Stimulated activated naive CD8-positive, alpha-beta T cell treated with anti-CD3 and anti-CD28 coated beads, Interleukin-15, Interleukin-2, amounts not matched to agents 100 ng/mL and 50 ng/mL, for 24 hours (primary cell): Measurements from ENCODE around the gene RPL10A.
"Not testable (repeated sequence)": the region's sequence is repeated elsewhere in the genome, so short reads cannot be mapped to it uniquely, and the experiment has no call there.

ENCODE experiments used
- H3K27ac Mint-ChIP-seq: one replicate; pipeline ENCODE4 v1.8.0; 2021; ENCODE audit warnings: mild to moderate bottlenecking, mixed read lengths
- H3K27me3 Mint-ChIP-seq: one replicate; pipeline ENCODE4 v1.8.0; 2021; ENCODE audit warnings: mixed read lengths
- H3K36me3 Mint-ChIP-seq: one replicate; pipeline ENCODE4 v1.8.0; 2021; ENCODE audit warnings: low read depth, mixed read lengths
- H3K4me1 Mint-ChIP-seq: one replicate; pipeline ENCODE4 v1.8.0; 2021; ENCODE audit warnings: low read depth, mixed read lengths
- H3K4me3 Mint-ChIP-seq: one replicate; pipeline ENCODE4 v1.8.0; 2021; ENCODE audit warnings: mild to moderate bottlenecking, mixed read lengths
- H3K9me3 Mint-ChIP-seq: one replicate; pipeline ENCODE4 v1.8.0; 2021; ENCODE audit warnings: mixed read lengths

RPL10A gene

DNA sequence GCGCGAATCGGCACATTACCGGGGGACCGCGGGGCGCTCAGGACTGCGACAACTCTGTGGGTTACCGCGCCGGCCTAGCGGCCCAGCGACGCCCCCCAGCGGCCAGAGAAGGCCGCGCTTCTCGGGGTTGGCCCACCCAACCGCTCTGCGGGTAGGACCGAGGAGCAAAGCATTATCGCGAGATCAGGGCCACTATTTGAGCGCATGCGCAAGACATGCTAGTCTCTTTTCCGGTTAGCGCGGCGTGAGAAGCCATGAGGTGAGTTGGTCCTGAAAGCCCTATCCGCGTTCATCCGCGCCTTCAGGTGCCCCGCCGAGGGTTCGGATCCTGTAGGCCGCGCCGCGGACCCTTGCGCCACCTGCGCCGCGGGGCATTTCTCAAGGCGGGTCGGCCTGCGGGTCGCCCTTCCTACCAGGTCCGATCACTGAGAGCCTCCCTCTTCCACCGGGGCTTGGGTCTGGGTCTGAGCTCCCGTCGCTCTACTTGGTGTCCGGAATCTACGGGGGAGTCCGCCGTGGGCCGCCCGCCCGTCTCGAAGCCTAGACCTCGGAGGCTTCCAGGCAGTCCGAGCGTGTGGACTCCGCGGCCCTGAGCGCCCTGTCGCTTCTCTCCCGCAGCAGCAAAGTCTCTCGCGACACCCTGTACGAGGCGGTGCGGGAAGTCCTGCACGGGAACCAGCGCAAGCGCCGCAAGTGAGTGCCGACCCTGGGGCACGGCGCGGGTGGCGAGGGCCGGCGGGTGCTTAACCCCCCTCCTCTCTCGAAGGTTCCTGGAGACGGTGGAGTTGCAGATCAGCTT is at the start of gene RPL10A:
Gene RPL10A (plus strand): TSS at position 221 of the 799 bp plus-strand sequence. CDS start 34 bp downstream, at position 255.
- Mint-ChIP-seq H3K9me3 (no peaks in the 10 kb centered on the region), H3K27ac (peak within 1 kb of the TSS; percentile 97), H3K27me3 (no peaks in the 10 kb centered on the region), H3K4me3 (peak within 1 kb of the TSS; percentile 97), H3K4me1 (peaks cover 42% of the 10 kb centered on the region), H3K36me3 (peaks cover 77% of the 10 kb centered on the region)

DNA sequence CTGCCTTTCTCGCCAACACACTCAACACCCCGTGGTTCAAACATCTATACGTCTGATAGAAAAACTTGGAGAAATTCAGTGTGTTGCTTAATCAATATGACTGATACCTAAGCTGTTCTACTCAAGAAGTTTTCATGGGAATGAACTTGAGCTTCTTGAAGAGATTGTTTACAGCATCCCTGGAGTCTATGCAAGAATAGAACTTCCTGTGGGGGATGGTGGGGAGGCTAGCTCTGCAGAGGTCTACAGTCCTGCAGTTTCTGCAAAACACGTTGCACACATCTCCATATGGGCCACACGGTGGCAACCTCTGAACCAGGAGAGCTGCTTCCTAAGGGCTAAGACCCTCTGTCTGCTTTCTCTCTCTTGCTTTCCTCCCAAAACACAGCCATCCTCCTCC is 48.8 kb upstream of the RPL10A start:
- H3K9me3 Mint-ChIP-seq: no peaks in the 10 kb centered on the region
- peaks cover 23% of the 10 kb centered on the region for H3K4me1 Mint-ChIP-seq
- H3K27ac Mint-ChIP-seq: no peak overlapping the region
- no peaks in the 10 kb centered on the region for H3K27me3 Mint-ChIP-seq
- H3K36me3 Mint-ChIP-seq: peaks cover 28% of the 10 kb centered on the region
- H3K4me3 Mint-ChIP-seq: no peak overlapping the region

DNA sequence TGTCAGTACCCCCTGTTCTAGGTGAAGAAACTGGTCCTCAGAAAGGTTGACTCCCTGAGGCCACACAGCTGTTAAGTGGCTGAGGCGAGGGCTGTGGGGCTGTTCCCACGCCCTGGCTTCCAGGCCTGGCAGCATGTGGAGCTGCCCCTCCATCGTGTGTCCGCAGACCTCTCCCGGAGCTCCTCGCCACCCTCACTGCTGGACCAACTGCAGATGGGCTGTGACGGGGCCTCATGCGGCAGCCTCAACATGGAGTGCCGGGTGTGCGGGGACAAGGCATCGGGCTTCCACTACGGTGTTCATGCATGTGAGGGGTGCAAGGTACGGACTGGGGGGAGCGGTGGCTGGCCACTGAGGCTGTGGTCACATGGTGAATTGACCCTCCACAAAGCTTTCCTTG is 48.2 kb upstream of the RPL10A start:
- peaks cover 32% of the 10 kb centered on the region for H3K36me3 Mint-ChIP-seq
- H3K27ac Mint-ChIP-seq: no peak overlapping the region
- no peak overlapping the region for H3K4me3 Mint-ChIP-seq
- H3K27me3 Mint-ChIP-seq: no peaks in the 10 kb centered on the region
- peaks cover 23% of the 10 kb centered on the region for H3K4me1 Mint-ChIP-seq
- H3K9me3 Mint-ChIP-seq: no peaks in the 10 kb centered on the region

DNA sequence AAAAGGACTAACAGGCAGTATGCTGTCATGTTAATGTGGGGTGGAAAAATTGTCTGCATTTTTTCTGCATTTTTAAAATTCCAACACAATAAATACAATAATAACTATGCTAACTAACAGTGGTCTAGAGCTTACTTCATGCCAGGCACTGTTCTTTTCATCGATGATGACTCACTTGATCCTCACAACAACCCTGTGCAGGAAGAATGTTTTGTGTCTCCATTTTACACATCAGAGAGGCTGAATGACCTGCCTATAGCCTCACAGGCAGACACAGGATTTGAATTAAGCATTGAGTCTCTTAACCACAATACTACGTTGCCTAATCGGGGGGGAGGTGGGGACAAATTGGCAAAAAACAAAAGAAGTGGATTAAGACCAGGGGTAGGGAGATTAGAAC is 42.9 kb upstream of the RPL10A start:
- H3K4me3 Mint-ChIP-seq: no peak overlapping the region
- no peaks in the 10 kb centered on the region for H3K27me3 Mint-ChIP-seq
- peaks cover 8% of the 10 kb centered on the region for H3K9me3 Mint-ChIP-seq
- H3K36me3 Mint-ChIP-seq: peaks cover 48% of the 10 kb centered on the region
- H3K27ac Mint-ChIP-seq: no peak overlapping the region
- H3K4me1 Mint-ChIP-seq: no peaks in the 10 kb centered on the region

DNA sequence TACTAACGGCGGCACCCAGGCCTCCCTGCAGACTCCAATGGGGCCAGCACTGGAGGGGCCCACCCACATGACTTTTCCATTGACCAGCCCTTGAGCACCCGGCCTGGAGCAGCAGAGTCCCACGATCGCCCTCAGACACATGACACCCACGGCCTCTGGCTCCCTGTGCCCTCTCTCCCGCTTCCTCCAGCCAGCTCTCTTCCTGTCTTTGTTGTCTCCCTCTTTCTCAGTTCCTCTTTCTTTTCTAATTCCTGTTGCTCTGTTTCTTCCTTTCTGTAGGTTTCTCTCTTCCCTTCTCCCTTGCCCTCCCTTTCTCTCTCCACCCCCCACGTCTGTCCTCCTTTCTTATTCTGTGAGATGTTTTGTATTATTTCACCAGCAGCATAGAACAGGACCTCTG is 42.1 kb upstream of the RPL10A start:
- H3K9me3 Mint-ChIP-seq: peaks cover 8% of the 10 kb centered on the region
- no peaks in the 10 kb centered on the region for H3K27me3 Mint-ChIP-seq
- H3K27ac Mint-ChIP-seq: peak overlapping the region; percentile 69
- H3K36me3 Mint-ChIP-seq: peaks cover 45% of the 10 kb centered on the region
- H3K4me3 Mint-ChIP-seq: no peak overlapping the region
- H3K4me1 Mint-ChIP-seq: no peaks in the 10 kb centered on the region

DNA sequence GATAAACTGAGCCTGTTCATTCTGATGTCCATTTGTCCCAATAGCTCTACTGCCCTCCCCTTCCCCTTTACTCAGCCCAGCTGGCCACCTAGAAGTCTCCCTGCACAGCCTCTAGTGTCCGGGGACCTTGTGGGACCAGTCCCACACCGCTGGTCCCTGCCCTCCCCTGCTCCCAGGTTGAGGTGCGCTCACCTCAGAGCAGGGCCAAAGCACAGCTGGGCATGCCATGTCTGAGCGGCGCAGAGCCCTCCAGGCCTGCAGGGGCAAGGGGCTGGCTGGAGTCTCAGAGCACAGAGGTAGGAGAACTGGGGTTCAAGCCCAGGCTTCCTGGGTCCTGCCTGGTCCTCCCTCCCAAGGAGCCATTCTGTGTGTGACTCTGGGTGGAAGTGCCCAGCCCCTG is 40.8 kb upstream of the RPL10A start:
- Mint-ChIP-seq H3K36me3 (peaks cover 41% of the 10 kb centered on the region), H3K4me3 (no peak overlapping the region), H3K27me3 (no peaks in the 10 kb centered on the region), H3K9me3 (peaks cover 8% of the 10 kb centered on the region), H3K4me1 (no peaks in the 10 kb centered on the region), H3K27ac (no peak overlapping the region)

DNA sequence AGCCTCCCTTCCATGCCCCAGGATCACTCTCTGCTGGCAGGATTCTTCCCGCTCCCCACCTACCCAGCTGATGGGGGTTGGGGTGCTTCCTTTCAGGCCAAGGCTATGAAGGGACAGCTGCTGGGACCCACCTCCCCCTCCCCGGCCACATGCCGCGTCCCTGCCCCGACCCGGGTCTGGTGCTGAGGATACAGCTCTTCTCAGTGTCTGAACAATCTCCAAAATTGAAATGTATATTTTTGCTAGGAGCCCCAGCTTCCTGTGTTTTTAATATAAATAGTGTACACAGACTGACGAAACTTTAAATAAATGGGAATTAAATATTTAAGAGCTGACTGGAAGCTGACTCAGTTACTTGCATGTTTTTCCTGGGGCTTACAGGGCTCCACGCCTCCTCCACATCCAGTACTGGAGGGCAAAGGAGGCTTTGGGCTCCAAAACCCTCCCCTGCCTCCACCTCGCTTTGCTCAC is 40.3 kb upstream of the RPL10A start:
- peaks cover 8% of the 10 kb centered on the region for H3K9me3 Mint-ChIP-seq

DNA sequence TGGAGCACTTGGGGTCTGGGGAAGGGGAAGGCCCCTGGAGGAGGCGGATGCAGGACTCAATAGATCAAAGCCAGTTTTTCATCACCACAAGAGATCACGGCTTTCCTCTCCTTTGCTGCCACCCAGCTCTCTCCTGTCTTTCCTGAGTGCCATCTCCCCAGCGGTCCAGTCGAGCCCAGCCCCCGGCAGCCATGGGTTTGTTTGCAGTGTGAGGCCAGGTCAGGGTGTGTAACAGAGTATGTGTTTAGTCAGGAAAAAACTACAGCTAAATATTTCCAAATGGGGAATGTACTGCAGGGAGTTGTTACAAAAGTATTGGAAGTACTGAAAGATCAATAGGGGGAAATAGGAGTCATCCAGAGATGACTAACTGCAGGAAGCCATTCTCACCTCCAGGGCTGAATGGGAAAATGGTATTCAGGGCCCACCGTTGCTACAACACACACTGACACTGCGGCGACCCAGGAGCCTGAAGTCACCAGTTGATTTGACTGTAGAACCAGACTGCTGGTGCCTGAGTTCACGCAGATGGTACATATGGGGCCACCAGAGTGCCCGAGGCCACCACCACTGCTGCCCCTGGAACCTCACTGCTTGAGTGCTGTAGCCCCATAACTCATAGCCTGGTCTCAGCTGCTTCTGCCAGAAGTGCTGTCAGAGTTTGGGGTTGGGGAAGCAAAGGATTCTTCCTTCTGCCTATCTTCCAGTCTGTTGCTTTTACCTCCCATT is 39.6 kb upstream of the RPL10A start:
- H3K9me3 Mint-ChIP-seq: peaks cover 8% of the 10 kb centered on the region
- H3K27ac Mint-ChIP-seq: no peak overlapping the region
- no peak overlapping the region for H3K4me3 Mint-ChIP-seq
- H3K4me1 Mint-ChIP-seq: no peaks in the 10 kb centered on the region
- H3K27me3 Mint-ChIP-seq: no peaks in the 10 kb centered on the region
- H3K36me3 Mint-ChIP-seq: peaks cover 41% of the 10 kb centered on the region

More for the DNA sequence above, 40.3 kb upstream of the RPL10A start:
- Mint-ChIP-seq H3K4me1 (no peaks in the 10 kb centered on the region), H3K4me3 (no peak overlapping the region), H3K27me3 (no peaks in the 10 kb centered on the region), H3K27ac (no peak overlapping the region), H3K36me3 (peaks cover 41% of the 10 kb centered on the region)

DNA sequence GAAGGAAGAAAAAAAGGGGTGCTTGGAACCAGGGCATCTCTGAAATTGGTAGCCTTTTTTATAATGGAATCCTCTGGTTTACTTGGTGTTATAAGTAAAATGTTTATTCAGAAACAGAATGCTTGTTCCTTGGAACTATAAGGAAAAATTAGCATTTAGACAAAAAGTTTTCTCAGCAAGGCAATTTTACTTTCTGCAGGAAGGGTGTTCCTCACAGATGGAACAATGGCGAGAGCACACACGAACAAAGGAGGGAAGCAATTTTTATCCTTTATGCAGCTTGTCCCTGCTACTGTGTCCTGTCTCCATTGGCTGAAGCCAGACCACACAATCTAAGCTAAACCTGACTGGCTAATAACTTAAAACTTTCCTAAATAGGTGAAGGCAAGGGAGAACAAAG is 38.7 kb upstream of the RPL10A start:
- Mint-ChIP-seq H3K36me3 (peaks cover 39% of the 10 kb centered on the region), H3K4me1 (no peaks in the 10 kb centered on the region)

DNA sequence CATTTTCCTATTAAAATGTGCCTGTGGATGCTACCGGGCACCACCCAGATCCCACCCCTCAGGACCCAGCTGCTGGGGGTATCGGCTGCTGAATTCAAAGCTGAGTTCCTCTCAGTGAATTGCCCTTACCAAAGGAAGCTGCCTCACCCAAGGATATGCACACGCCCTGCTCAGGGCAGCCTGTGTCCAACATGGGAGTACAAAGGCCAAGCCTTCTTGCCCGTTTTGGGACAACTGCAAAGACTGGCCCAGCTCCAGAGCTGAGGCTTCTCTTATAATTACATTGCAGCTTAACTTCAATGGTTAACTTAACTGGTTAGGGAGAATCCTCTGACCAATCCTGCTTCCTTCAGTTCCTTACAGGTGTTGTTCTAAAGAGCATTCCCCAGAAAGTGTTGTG is 35.9 kb upstream of the RPL10A start:
- Mint-ChIP-seq H3K4me1 (no peaks in the 10 kb centered on the region), H3K9me3 (peaks cover 8% of the 10 kb centered on the region), H3K4me3 (no peak overlapping the region), H3K27ac (no peak overlapping the region), H3K36me3 (peaks cover 19% of the 10 kb centered on the region), H3K27me3 (no peaks in the 10 kb centered on the region)

More for the DNA sequence above, 38.7 kb upstream of the RPL10A start:
- Mint-ChIP-seq H3K27me3 (no peaks in the 10 kb centered on the region), H3K4me3 (no peak overlapping the region), H3K27ac (no peak overlapping the region), H3K9me3 (peaks cover 8% of the 10 kb centered on the region)

DNA sequence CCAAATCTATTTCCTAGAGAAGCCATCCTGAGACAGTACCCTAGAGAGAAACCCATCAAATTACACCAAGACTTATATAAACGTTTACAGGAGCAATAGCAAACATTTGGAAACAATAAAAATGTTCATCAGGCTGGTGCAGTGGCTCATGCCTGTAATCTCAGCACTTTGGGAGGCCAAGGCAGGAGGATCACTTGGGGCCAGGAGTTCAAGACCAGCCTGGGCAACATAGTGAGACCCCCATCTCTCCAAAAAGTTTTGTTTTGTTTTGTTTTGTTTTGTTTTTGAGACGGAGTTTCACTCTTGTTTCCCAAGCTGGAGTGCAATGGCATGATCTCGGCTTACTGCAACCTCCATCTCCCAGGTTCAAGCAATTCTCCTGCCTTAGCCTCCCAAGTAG is 35.5 kb upstream of the RPL10A start:
- H3K36me3 Mint-ChIP-seq: peaks cover 19% of the 10 kb centered on the region
- H3K4me1 Mint-ChIP-seq, H3K9me3 Mint-ChIP-seq, H3K27ac Mint-ChIP-seq, H3K27me3 Mint-ChIP-seq, H3K4me3 Mint-ChIP-seq: not testable (repeated sequence)

DNA sequence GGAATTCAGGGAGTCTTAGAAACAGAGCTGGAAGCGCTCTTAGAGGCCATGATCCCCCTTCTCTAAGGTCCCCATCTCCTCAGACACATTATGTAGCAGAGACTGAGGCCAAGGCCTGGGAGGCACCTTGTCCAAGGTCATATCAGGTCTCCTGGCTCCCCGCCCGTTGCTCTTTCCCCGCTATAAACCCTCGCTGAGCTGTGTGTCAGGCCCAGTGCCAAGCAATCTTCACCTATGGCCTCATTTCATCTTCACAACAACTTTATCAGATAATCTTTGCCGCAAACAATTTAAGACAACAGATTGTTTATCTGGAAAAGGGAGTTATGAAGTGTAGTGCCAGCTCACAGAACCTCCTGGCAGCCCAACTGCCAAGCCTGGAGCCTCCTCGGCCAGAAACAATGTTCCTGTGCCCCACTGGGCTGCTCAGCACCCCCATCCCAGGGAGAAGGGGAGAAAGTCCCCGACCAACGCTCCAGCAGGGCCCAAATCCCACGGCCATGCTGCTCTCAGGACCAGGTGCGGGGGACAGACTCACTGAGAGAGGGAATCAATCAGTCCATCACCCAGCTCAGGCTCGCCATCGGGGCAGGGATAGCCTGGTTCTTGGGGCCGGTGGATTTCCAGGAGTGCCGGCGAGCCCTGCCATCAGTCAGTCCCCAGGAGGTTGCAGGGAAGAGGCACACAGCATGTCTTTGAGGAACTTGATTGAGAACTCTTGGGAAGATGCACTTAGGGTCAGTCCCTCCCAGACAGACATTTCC is 32.9 kb upstream of the RPL10A start:
- Mint-ChIP-seq H3K27ac (no peak overlapping the region), H3K9me3 (no peaks in the 10 kb centered on the region), H3K4me1 (no peaks in the 10 kb centered on the region), H3K36me3 (no peaks in the 10 kb centered on the region), H3K27me3 (no peaks in the 10 kb centered on the region), H3K4me3 (no peak overlapping the region)

DNA sequence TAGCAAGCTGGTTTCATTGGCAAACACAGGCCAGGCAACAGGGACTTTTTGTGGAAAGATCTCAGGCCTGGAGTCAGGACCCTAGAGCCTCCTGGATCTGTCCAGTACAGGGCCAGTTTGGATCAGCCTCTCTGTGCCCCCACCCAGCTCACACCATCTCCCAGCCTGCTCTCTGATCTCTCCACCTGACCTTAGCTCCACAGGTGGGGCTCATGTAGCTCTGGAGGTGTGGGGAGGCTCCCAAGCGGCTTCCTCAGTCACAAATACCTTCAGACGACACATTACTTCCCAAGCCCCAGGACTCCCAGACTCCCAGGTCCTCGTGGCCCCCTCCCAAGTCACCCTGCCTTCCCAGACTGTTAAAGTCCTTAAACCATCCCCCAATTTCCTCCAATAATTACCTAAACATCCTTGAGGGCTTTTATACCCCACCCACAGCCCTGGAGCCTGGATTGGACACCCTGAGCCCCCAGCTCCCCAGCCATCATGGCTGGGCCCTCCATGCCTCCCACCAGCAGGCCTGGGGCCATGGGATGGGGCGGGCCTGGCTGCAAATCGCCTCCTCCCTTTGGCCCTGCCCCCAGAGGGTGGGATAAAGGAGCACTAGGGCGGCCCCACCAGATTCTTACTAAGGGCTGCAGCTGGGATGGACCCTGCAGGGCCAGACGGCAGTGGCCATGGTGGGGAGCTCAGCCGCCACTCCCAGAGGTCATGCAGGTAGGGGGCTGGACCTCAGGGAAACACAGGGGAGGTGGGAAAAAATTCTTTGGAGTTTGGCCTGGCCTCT is 31.9 kb upstream of the RPL10A start:
- no peaks in the 10 kb centered on the region for H3K4me1 Mint-ChIP-seq
- H3K27me3 Mint-ChIP-seq: no peaks in the 10 kb centered on the region
- no peak overlapping the region for H3K4me3 Mint-ChIP-seq
- no peaks in the 10 kb centered on the region for H3K9me3 Mint-ChIP-seq
- no peaks in the 10 kb centered on the region for H3K36me3 Mint-ChIP-seq
- H3K27ac Mint-ChIP-seq: no peak overlapping the region

DNA sequence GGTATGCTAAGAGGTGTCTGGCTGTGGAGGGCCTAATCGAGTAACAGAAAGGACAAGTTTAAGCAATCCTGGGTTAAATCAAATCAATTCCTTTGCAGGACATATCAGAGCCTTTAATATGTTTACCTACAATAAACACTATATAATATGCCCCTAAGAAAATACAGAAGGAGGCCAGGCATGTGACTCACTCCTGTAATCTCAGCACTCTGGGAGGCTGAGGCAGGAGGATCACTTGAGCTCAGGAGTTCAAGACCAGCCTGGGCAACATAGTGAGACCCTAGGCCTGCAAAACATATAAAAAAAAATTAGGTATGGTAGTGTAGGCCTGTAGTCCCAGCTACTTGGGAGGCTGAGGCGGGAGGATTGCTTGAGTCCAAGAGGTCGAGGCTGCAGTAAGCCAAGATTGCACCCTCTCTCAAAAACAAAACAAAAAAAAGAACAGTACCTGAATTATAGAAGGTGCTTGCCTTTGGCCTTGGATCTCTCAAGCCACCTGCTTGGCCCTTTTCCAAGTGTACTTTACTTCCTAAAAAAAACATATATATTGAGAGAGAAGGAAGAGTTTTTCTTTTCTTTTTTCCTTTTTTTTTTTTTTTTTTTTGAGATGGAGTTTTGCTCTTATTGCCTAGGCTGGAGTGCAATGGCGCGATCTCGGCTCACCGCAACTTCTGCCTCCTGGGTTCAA is 29.7 kb upstream of the RPL10A start:
- not testable (repeated sequence) for H3K4me1 Mint-ChIP-seq, H3K27me3 Mint-ChIP-seq, H3K36me3 Mint-ChIP-seq, H3K4me3 Mint-ChIP-seq, H3K27ac Mint-ChIP-seq, H3K9me3 Mint-ChIP-seq
